ENCODE measurements around the gene AACS.

DNA sequence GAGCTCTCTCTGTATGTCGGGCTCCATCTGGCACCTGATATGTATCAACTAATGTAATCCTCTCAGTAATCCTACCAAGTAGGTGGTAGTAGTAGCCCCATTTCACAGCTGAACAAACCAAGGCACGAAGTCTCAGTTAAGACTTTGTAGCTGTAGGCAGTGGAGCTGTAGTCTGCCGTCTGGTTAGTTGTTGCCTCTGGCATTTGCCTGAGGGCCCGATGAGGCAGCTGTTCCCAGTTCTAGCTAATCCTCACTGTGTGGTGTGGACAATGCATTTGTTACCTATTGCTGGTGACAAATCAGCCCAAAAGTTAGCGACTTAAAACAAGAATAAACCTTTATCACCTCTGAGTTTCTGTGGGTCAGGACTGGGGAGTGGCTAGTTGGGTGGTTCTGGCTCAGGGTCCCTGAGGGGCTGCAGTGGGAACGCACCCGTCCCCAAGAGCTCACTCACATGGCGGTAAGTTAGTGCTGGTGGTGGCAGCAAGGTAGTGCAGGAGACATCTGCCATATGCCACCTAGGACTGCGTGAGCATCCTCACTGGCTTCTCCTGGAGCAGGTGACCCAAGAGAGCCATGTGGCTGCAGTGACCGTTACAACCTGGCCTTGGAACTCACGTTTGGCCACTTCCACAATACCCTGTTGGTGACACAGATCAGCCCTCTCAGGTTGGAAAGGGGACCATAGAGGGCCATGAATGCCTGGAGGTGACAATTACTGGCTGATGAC, 5.6 kb downstream of the AACS start:
- no peak for TF ChIP-seq CTCF (IDR thresholded peaks at IDR 0.05; ENCODE audit: poor library complexity)
- no peak for TF ChIP-seq EZH2 (IDR thresholded peaks at IDR 0.05; ENCODE audit: borderline replicate concordance)

Data from hepatocyte (in vitro differentiated cells).